ENCODE measurements around the gene SEMA3A.

Gene SEMA3A

GRCh38 chr7:84195295-84196060 lies 889 bp upstream of the SEMA3A start:
- DNase-seq (ENCODE audit: low spot score) = no peak

GRCh38 chr7:84193747-84194146 lies 842 bp downstream of the SEMA3A start:
- no peak for DNase-seq (ENCODE audit: low spot score)

GRCh38 chr7:84191842-84192241 lies 2.7 kb downstream of the SEMA3A start:
- DNase-seq (ENCODE audit: low spot score) = no peak

GRCh38 chr7:84191261-84191660 lies 3.3 kb downstream of the SEMA3A start:
- DNase-seq (ENCODE audit: low spot score) = no peak

GRCh38 chr7:84190016-84190705 lies 4.4 kb downstream of the SEMA3A start:
- DNase-seq (ENCODE audit: low spot score) = no peak

GRCh38 chr7:84188786-84189405 lies 5.7 kb downstream of the SEMA3A start:
- no peak for DNase-seq (ENCODE audit: low spot score)

- no peak for DNase-seq (ENCODE audit: low spot score)
These were observed 6.6 kb downstream of the SEMA3A start for GRCh38 chr7:84187813-84188510.

GRCh38 chr7:84187087-84187805 lies 7.3 kb downstream of the SEMA3A start:
- DNase-seq (ENCODE audit: low spot score) = no peak

- no peak for DNase-seq (ENCODE audit: low spot score)
These were observed 10.8 kb downstream of the SEMA3A start for GRCh38 chr7:84183741-84184140.

GRCh38 chr7:84182301-84182700 lies 12.3 kb downstream of the SEMA3A start:
- no peak for DNase-seq (ENCODE audit: low spot score)

GRCh38 chr7:84181628-84182027 lies 13.0 kb downstream of the SEMA3A start:
- DNase-seq (ENCODE audit: low spot score) = no peak

GRCh38 chr7:84177758-84178412 lies 16.7 kb downstream of the SEMA3A start:
- DNase-seq (ENCODE audit: low spot score) = no peak

GRCh38 chr7:84176716-84177115 lies 17.9 kb downstream of the SEMA3A start:
- DNase-seq (ENCODE audit: low spot score) = no peak

- DNase-seq (ENCODE audit: low spot score) = no peak
These were observed 19.1 kb downstream of the SEMA3A start for GRCh38 chr7:84175461-84175860.

GRCh38 chr7:84170646-84171045 lies 23.9 kb downstream of the SEMA3A start:
- no peak for DNase-seq (ENCODE audit: low spot score)

- no peak for DNase-seq (ENCODE audit: low spot score)
These were observed 32.0 kb downstream of the SEMA3A start for GRCh38 chr7:84162584-84162983.

GRCh38 chr7:84162125-84162524 lies 32.5 kb downstream of the SEMA3A start:
- no peak for DNase-seq (ENCODE audit: low spot score)

GRCh38 chr7:84161398-84161797 lies 33.2 kb downstream of the SEMA3A start:
- DNase-seq (ENCODE audit: low spot score) = no peak

GRCh38 chr7:84159435-84159834 lies 35.2 kb downstream of the SEMA3A start:
- no peak for DNase-seq (ENCODE audit: low spot score)

- no peak for DNase-seq (ENCODE audit: low spot score)
These were observed 37.4 kb downstream of the SEMA3A start for GRCh38 chr7:84157171-84157570.

All from AG20443 (cell line).